HCT116 (cell line): ENCODE data around the gene NEURL1. TPM values are rescaled to one million over a fixed set of nuclear protein-coding genes. Genes with fewer than 3 reads are reported as not detected.

ENCODE experiments used
- ATAC-seq: fragments of 200-7000 bp; cut with Tn5 transposase; 2 replicates; pipeline ENCODE4 v1.9.1; 2020; ENCODE audit warnings: mild to moderate bottlenecking, moderate library complexity
- BruUV-seq: library from RNA; stranded (reverse); fragments of 400-500 nt; replicated peaks from 2 replicates; lab custom pipeline; 2021; lab: Mats Ljungman, UMichigan
- CTCF ChIA-PET: fragments of 300-600 bp; sonication (Branson Sonifier 250); formaldehyde crosslinking; loops from one replicate; lab custom pipeline; 2021; ENCODE audit warnings: antibody characterized with exemption; lab: Charles Lee
- POLR2A ChIA-PET: fragments of 300-600, 350-600 bp; sonication (Branson Sonifier 250); formaldehyde crosslinking; loops from one replicate; lab custom pipeline; 2021; ENCODE audit warnings: antibody characterized with exemption; lab: Charles Lee
- RAD21 ChIA-PET, 2 experiments: fragments of 300-600 bp; sonication (Branson Sonifier 250); formaldehyde crosslinking; loops; one replicate each; lab custom pipeline; 2023; ENCODE audit warnings: low total read pairs in 2 of 2; ENCODE audit not compliant: uncharacterized antibody in 2 of 2, unreplicated experiment in 2 of 2, low non-redundant PET in 1 of 2; lab: Charles Lee
- DNase-seq: peaks from one replicate; pipeline ENCODE4 v3.0.0-alpha.2; 2010; ENCODE audit warnings: low read depth, low spot score
- H2AFZ ChIP-seq: fragments of 200-600 bp; shearing (Covaris generic), sonication (generic); 2 replicates; pipeline ENCODE4 v1.6.1; 2017; ENCODE audit warnings: low read depth, mixed run types, mixed read lengths, antibody characterized with exemption, low read length; ENCODE audit not compliant: poor library complexity, severe bottlenecking
- H3K27ac ChIP-seq: 2 replicates; pipeline ENCODE4 v1.5.1; 2012; ENCODE audit warnings: low read depth, low read length
- H3K27me3 ChIP-seq: fragments of 200-600 bp; sonication (generic); 2 replicates; pipeline ENCODE4 v1.6.1; 2016; ENCODE audit warnings: mixed run types, low read length, mixed read lengths; ENCODE audit not compliant: insufficient read depth
- H3K36me3 ChIP-seq, 2 experiments: fragments of 200-500 bp in 1 of 2; fragments of 200-600 bp in 1 of 2; sonication (Bioruptor generic) in 1 of 2; sonication (generic) in 1 of 2; 2 replicates each; pipeline versions ENCODE4 v1.5.1 to v1.6.1; 2014 to 2016; ENCODE audit warnings: low read length in 2 of 2, inconsistent platforms in 1 of 2, mixed read lengths in 1 of 2, mixed run types in 1 of 2; ENCODE audit not compliant: insufficient read depth in 2 of 2, control insufficient read depth in 1 of 2
- H3K4me1 ChIP-seq, 2 experiments: fragments of 200-600 bp in 1 of 2; sonication (generic) in 1 of 2; 2 replicates each; pipeline versions ENCODE4 v1.5.1 to v1.6.1; 2012 to 2017; ENCODE audit warnings: low read length in 2 of 2, inconsistent platforms in 1 of 2, mild to moderate bottlenecking in 1 of 2, mixed read lengths in 1 of 2, mixed run types in 1 of 2, moderate library complexity in 1 of 2; ENCODE audit not compliant: insufficient read depth in 2 of 2, control insufficient read depth in 1 of 2
- H3K4me2 ChIP-seq: fragments of 200-600 bp; sonication (generic); 2 replicates; pipeline ENCODE4 v1.6.1; 2017; ENCODE audit warnings: mixed run types, low read length, mixed read lengths
- H3K4me3 ChIP-seq, 2 experiments: fragments of 200-600 bp in 1 of 2; sonication (generic) in 1 of 2; replicated peaks in 1 of 2; 2 replicates each; pipeline ENCODE4 v1.5.1; 2011 to 2016; ENCODE audit warnings: low read length in 2 of 2, control low read depth in 1 of 2, low read depth in 1 of 2, mild to moderate bottlenecking in 1 of 2, mixed read lengths in 1 of 2, mixed run types in 1 of 2
- H3K79me2 ChIP-seq: fragments of 200-600 bp; sonication (generic); 2 replicates; pipeline ENCODE4 v1.6.1; 2017; ENCODE audit warnings: mild to moderate bottlenecking, mixed run types, low read length, moderate library complexity, mixed read lengths; ENCODE audit not compliant: insufficient read depth
- H3K9ac ChIP-seq: fragments of 200-600 bp; sonication (generic); 2 replicates; pipeline ENCODE4 v1.6.1; 2016; ENCODE audit warnings: low read length, mixed read lengths
- H3K9me2 ChIP-seq: fragments of 200-600 bp; sonication (generic), shearing (Covaris generic); 2 replicates; pipeline ENCODE4 v1.6.1; 2017; ENCODE audit warnings: mixed run types, mild to moderate bottlenecking, moderate library complexity; ENCODE audit not compliant: insufficient read depth
- H3K9me3 ChIP-seq, 2 experiments: fragments of 200-500 bp in 1 of 2; fragments of 200-600 bp in 1 of 2; sonication (Bioruptor generic) in 1 of 2; sonication (generic) in 1 of 2; 2 replicates each; pipeline ENCODE4 v1.6.1; 2014 to 2017; ENCODE audit warnings: low read length in 2 of 2, mixed read lengths in 2 of 2, inconsistent platforms in 1 of 2, low read depth in 1 of 2, mild to moderate bottlenecking in 1 of 2, mixed run types in 1 of 2, moderate library complexity in 1 of 2; ENCODE audit not compliant: control insufficient read depth in 1 of 2, insufficient read depth in 1 of 2
- H4K20me1 ChIP-seq: fragments of 200-600 bp; sonication (generic), shearing (Covaris generic); 2 replicates; pipeline ENCODE4 v1.6.1; 2017; ENCODE audit warnings: mixed run types, mild to moderate bottlenecking, moderate library complexity; ENCODE audit not compliant: insufficient read depth
- ATF3 ChIP-seq: IDR thresholded peaks from 2 replicates; pipeline ENCODE4 v1.6.1; 2012
- EGR1 ChIP-seq: IDR thresholded peaks from 2 replicates; pipeline ENCODE4 v1.6.1; 2012; ENCODE audit warnings: low read depth
- ELF1 ChIP-seq: IDR thresholded peaks from 2 replicates; pipeline ENCODE4 v1.6.1; 2012; ENCODE audit warnings: low read depth, borderline replicate concordance
- EZH2 ChIP-seq: fragments of 200-600 bp; sonication (generic); IDR thresholded peaks from 2 replicates; pipeline ENCODE4 v1.6.1; 2017; ENCODE audit warnings: antibody characterized with exemption, mixed run types
- JUND ChIP-seq: IDR thresholded peaks from 2 replicates; pipeline ENCODE4 v1.6.1; 2012
- MAX ChIP-seq: IDR thresholded peaks from 2 replicates; pipeline ENCODE4 v1.6.1; 2012
- POLR2A ChIP-seq: IDR thresholded peaks from 2 replicates; pipeline ENCODE4 v1.7.0; 2011; ENCODE audit warnings: borderline replicate concordance; ENCODE audit not compliant: insufficient read depth, insufficient read length; ENCODE audit errors: extremely low read depth
- POLR2AphosphoS5 ChIP-seq: IDR thresholded peaks from 2 replicates; pipeline ENCODE4 v1.6.1; 2011; ENCODE audit warnings: mild to moderate bottlenecking, low read depth, low read length, moderate library complexity
- REST ChIP-seq: IDR thresholded peaks from 2 replicates; pipeline ENCODE4 v1.6.1; 2012; ENCODE audit warnings: low read depth
- SIN3A ChIP-seq: IDR thresholded peaks from 2 replicates; pipeline ENCODE4 v1.6.1; 2012; ENCODE audit warnings: low read depth
- ZFX ChIP-seq: fragments of 450-650 bp; IDR thresholded peaks from 2 replicates; pipeline ENCODE4 v1.6.1; 2017
- ZNF274 ChIP-seq: fragments of 200-500 bp; sonication (Bioruptor generic); IDR thresholded peaks from 2 replicates; pipeline ENCODE4 v1.6.1; 2014; ENCODE audit warnings: mild to moderate bottlenecking, low read depth, low read length, inconsistent platforms
- intact Hi-C: fragments of 100-400 bp; cut with micrococcal nuclease; formaldehyde crosslinking; loops from 2 replicates; pipeline ENCODE4 v1.10.0; 2022
- total RNA-seq: library from RNA; stranded (reverse); gene quantifications from one replicate; pipeline ENCODE4 v1.2.1, GENCODE V29; 2021; ENCODE audit not compliant: unreplicated experiment

Gene NEURL1
- total RNA-seq, 1 experiment from 2014 or later: 1.4 TPM

GRCh38 chr10:103617602-103618385 lies 124.3 kb downstream of the NEURL1 start:
- no peaks in the 10 kb centered on the region for H3K9me3 ChIP-seq
- TF ChIP-seq ZNF274: no peak
- no peak for TF ChIP-seq POLR2A
- TF ChIP-seq EGR1: no peak
- TF ChIP-seq ATF3: no peak
- no peak for TF ChIP-seq ZFX
- no peak for TF ChIP-seq REST
- TF ChIP-seq SIN3A: no peak
- no peak for TF ChIP-seq EZH2
- no peak for TF ChIP-seq MAX
- no peak for TF ChIP-seq ELF1
- no peak for TF ChIP-seq POLR2AphosphoS5
- no peak for TF ChIP-seq JUND
- intact Hi-C loops: no loop called here
- ATAC-seq (no peak), DNase-seq (no peak)
- no TSS peak for BruUV-seq
- POLR2A ChIA-PET: no interaction called here
- no peaks in the 10 kb centered on the region for H3K9me2 ChIP-seq
- H4K20me1 ChIP-seq: no peaks in the 10 kb centered on the region
- no peaks in the 10 kb centered on the region for H3K36me3 ChIP-seq
- no peak overlapping the region for H3K9ac ChIP-seq
- H3K27ac ChIP-seq: no peak overlapping the region; the same call in 1 of the 2 replicates
- no peak overlapping the region for H3K4me3 ChIP-seq
- no peak overlapping the region for H2AFZ ChIP-seq
- H3K79me2 ChIP-seq: no peaks in the 10 kb centered on the region
- no peaks in the 10 kb centered on the region for H3K27me3 ChIP-seq
- CTCF ChIA-PET: no interaction called here
- RAD21 ChIA-PET: no interaction called here
- no peaks in the 10 kb centered on the region for H3K4me1 ChIP-seq
- H3K4me2 ChIP-seq: no peak overlapping the region
